WI38 (cell line): ENCODE results near the gene WDR41.
A peak's percentile ranks its signal among the peaks of the same experiment; 100 is the strongest.
"Not testable (repeated sequence)": the region's sequence is repeated elsewhere in the genome, so short reads cannot be mapped to it uniquely, and the experiment has no call there.

Experiments
- H3K4me3 ChIP-seq: 2 replicates; pipeline ENCODE4 v1.5.1; 2011; ENCODE audit warnings: low read depth, mild to moderate bottlenecking, control low read depth, low read length
- TF ChIP-seq, protein P1 (sequence below): IDR thresholded peaks from 2 replicates; pipeline ENCODE4 v1.5.1; 2012; ENCODE audit warnings: low read depth, mild to moderate bottlenecking, control low read depth, low read length

The WDR41 gene

DNA sequence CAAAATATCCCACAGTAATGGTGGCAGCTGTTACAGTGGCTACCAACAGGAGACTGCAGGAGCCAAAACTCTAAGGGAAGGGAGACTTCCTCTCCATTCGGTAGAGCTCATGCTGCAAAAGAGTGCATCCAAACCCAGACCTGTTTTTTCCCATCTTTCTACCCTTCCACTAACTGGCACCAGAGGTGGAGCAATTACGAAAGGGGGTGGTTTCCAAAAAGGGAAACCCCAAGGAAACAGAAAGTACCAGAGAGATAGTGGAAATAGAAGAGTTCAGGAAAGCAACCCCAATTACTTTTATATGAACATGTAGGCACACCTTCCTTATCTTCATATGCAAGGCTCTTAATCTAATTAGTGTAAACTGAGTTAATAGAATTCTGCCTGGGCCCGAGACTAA is 7.3 kb upstream of the WDR41 start:
- no peak overlapping the region for H3K4me3 ChIP-seq
- TF ChIP-seq, protein P1, sequence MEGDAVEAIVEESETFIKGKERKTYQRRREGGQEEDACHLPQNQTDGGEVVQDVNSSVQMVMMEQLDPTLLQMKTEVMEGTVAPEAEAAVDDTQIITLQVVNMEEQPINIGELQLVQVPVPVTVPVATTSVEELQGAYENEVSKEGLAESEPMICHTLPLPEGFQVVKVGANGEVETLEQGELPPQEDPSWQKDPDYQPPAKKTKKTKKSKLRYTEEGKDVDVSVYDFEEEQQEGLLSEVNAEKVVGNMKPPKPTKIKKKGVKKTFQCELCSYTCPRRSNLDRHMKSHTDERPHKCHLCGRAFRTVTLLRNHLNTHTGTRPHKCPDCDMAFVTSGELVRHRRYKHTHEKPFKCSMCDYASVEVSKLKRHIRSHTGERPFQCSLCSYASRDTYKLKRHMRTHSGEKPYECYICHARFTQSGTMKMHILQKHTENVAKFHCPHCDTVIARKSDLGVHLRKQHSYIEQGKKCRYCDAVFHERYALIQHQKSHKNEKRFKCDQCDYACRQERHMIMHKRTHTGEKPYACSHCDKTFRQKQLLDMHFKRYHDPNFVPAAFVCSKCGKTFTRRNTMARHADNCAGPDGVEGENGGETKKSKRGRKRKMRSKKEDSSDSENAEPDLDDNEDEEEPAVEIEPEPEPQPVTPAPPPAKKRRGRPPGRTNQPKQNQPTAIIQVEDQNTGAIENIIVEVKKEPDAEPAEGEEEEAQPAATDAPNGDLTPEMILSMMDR, result no peak

DNA sequence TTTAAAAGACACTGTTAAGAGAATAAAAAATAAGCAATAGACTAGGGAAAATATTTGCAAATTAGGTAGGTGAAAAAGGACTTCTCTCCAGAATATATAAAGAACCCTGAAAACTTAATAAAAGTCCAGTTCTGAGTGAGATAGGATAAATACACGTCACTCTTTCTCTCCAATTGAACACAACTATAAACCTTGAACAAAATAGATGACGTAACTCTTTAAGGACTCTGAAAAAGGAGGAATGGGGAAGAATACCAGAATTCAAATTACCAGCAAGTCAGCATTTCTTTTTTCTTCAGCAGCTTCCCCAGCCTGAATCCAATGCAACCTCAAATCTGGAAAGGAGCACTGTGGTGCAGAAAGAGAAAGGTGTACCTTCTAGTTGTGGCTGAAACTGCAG is 6.8 kb upstream of the WDR41 start:
- no peak overlapping the region for H3K4me3 ChIP-seq
- TF ChIP-seq, protein P1, result no peak

DNA sequence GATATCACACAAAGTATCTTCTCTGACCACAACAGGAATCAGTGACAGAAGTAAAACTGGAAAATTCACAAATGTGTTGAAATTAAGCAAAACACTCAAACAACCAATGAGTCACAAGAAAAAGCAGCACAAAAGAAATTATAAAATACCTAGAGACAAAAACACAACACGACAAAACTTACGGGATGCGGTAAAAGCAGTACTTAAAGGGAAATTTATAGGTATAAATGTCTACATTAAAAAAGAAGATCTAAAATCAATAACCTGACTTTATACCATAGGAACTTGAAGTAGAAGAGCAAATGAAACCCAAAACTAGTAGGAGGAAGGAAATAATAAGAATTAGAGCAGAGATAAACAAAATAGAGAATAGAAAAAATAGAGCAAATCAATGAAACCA is 2.8 kb upstream of the WDR41 start:
- H3K4me3 ChIP-seq, result no peak overlapping the region
- TF ChIP-seq, protein P1, result no peak

- peak overlapping the region; percentile 77 for H3K4me3 ChIP-seq
- TF ChIP-seq, protein P1, result no peak
Measured at GRCh38 chr5:77492653-77493000, 511 bp upstream of the WDR41 start.

GRCh38 chr5:77490741-77491344 is 1.3 kb downstream of the WDR41 start:
- H3K4me3 ChIP-seq, result peak overlapping the region; percentile 77

GRCh38 chr5:77486344-77486962 is 5.7 kb downstream of the WDR41 start:
- TF ChIP-seq, protein P1, result no peak
- H3K4me3 ChIP-seq, result no peak overlapping the region

GRCh38 chr5:77483682-77484081 is 8.4 kb downstream of the WDR41 start:
- no peak overlapping the region for H3K4me3 ChIP-seq
- TF ChIP-seq, protein P1, result no peak

- H3K4me3 ChIP-seq, result not testable (repeated sequence)
Measured at GRCh38 chr5:77475041-77475440, 17.1 kb downstream of the WDR41 start.

DNA sequence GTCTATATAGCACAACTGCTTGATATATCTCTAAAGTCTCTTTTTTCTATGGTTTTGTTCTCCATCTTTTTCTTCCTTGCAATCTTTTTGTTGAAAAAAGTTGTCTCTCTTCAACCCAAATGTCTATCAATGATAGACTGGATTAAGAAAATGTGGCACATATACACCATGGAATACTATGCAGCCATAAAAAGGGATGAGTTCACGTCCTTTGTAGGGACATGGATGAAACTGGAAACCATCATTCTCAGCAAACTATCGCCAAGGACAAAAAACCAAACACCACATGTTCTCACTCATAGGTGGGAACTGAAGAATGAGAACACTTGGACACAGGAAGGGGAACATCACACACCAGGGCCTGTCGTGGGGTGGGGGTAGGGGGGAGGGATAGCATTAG is 23.2 kb downstream of the WDR41 start:
- H3K4me3 ChIP-seq, result not testable (repeated sequence)
